Middle frontal gyrus (tissue), 1 donor: Measurements from ENCODE around the gene DHX29.

ENCODE experiments used
- DNase-seq: peaks from one replicate; pipeline ENCODE4 v3.0.0-alpha.2; 2015; ENCODE audit warnings: low spot score; ENCODE audit errors: extremely low spot score

DHX29 gene

GRCh38 chr5:55232985-55233928 is 74.2 kb downstream of the DHX29 start, which contains the start of gene CCNO:
Gene CCNO, minus strand, starts transcription at chr5:55233608. Its CDS starts 85 bp downstream, at chr5:55233523.
- DNase-seq = no peak

DNA sequence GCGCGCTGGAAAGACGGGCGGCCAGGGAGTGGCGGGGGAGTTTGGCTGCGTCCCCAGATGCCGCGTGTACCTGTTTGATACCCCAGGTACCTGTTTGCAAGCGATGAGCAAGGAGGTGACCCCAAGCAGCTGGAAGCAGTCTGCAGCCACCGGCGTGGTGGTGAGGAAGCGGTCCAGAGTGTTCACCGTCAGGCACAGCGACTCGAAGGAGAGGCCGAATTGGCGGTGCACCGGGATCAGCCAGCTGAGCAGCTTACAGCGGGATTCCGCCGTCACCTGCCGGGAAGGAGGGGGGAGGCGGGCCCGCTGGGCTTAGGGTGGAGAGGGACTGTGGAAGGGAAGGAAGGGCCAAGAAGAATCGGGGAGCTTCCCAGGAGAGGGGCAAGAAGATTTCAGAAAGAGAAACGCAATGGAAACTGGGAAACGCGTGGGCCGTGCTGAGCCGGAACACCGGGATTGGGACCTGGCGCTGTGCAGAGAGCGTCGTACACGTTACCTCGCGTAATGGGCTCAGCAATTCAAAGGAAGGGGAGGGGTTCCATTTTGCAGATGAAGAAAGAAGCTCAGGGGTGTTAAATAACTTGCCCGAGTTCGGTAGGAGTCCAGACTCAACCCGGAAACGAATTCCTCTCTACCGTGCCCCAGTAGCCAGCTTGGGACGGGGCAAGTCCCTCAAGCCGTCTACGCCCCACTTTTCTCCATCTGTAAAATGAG is 75.1 kb downstream of the DHX29 start:
- no peak for DNase-seq

DNA sequence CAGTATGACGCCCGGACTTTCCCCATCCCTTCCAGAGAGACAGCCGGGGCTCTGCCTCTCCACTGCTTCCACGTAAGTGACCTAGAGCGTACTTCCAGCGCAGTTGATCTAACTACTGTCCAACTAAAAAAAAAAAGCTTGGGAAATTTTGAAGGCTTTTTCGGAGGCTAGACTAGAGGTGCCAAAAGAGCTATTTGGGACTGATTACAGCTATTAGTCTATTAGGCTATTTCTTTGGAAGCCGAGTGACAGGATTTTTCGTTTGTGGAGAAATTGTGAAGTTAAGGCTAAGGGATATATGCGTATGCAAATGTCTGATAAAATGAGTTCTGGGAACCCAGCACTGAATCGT is 75.6 kb downstream of the DHX29 start:
- DNase-seq = no peak

DNA sequence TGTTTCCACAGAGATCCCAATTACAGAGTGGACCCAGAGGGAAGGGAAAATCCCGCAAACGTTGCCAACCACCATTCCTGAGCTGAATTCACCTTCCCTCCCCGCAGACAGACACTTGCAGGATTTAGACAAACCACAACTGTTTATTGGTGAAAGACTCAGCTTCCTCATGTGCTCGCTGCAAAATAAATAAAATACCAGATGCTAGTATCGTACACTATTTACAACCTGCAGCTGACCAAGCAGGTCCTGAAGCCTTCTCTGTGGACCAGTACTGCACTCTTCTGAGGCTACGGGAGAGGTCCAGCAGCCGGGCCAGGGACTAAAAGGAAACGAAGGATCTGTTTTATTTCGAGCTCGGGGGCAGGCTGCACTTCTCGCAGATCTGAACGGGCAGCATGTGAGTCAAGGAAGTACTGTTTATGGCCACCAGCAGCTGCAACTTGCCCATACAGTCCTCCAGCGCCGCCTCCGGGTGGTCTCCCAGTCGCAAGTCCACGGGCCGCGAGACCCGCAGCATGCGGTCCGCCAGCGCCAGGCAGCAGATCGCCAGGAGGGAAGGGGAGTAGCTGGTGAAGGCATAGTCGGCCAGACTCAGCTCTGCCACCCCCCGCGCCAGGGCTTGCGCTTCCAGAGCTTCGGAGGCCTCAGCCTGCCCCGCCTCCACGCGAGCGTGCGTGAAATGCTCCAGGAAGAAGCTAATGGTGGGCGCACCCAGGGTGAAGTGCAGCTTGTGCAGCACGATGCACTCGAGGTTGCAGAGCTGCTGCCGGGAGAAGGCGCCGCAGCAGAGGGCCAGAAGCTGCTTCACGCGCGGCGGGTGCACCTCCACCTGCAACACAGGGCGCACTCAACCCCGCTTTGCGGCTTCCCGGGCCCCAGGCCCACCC is 76.2 kb downstream of the DHX29 start:
- DNase-seq = no peak

DNA sequence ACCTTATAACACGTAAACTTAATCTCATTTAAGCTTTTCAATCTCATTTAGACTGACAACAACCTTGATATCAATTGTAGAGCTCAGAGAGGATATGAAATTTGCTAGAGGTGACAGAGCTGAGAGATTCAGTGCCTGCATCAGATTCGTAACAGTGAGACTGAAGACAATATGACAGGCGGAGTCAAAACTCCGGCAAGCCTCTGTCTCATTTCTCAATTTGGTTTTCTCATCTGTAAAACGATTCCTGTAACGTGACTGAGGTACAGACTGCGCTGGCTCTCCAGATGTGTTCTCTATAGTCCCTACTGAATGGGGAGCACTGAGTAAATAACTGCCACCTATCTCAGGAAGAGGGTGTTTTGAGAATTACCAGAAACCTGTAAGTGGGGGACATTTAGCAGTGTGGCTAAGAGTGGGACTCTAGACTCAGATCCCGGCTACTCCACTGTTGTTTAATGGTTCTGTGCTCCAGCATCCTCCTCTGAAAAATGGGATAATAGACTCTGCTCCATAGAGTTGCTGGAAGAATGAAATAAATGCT is 77.3 kb downstream of the DHX29 start:
- no peak for DNase-seq

DNA sequence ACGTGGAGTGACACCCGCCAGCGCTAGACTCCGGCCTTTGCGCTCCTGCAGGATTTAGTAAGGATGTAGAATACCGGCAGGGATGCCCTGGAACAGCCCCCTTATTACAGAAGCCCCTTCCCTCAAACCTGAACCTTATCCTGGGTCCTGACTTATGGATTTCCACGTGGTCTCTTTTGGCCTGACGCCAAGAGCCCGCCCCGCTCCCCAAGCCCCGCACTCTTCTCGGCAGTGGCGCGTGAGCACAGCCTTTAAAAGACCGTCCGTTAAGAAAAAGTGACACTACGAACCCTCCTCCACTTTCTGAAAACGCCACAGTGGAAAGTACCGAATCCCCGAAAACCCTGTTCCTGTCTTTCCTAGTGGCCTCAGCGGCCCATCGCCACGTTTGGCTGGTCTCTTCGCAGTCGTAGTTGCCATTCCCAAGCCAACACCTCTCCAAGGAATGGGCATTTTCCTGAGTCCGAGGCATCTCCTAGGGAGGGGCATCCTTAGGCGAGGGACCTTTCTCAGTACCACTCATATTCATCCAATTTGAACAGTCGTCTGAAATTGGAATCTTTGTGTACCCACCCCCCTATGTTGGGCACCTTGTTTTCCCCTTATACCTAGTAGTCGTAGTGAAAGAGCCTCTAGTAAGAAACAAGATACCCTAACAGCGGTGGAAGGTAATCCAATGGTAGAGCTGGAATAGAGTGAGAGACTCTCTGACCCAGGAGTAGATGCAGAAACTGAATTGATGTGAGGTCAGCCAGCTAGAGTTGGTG is 79.6 kb downstream of the DHX29 start:
- no peak for DNase-seq

GRCh38 chr5:55226934-55227663 is 80.4 kb downstream of the DHX29 start, which contains the start of gene MCIDAS:
Gene MCIDAS, minus strand, starts transcription at chr5:55227315. Its CDS starts 177 bp downstream, at chr5:55227138.
- DNase-seq = no peak

DNA sequence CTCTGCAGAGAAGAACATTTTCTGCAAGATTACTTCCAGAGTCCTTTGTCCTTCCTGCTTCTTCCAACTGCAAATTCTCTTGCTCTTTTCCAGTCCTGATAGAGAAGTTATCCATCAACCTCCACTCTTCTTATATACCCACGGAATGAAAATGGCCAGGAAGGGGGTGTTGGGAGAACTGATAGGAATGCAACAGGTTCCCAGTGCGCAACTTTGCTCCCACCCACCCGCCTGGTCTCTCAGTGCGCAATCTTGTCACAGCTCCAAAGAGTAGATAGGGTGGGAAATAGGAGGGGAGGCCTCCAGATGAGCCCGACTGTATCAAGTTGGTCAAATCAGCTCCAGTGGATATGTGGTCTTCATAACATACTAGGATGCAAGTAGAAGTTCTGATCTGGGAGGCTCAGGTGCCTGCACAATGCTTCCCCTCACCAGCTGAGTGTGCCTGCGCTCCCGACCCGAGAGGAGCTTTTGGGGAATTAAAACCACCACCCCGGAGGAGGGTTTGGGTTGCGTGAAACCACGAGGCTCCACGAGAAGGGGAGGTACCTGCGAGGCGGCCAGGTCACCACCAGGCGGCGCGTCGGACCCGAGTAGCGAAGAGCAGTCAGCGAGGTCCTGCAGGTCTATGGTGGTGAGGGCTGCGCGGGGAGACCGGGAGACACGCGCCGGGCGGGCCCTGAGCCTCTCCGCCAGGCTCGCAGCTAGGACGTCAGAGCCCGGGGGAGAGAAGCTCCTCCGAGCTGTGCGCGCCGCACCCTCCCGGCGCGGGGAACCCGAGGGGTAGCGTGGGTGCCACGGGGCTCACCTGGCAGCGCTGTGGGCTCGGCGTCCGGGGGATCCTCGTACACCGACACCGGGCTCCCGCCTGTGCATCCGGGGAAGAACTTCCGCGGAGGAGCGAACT is 81.2 kb downstream of the DHX29 start:
- no peak for DNase-seq

GRCh38 chr5:55225346-55225745 is 82.1 kb downstream of the DHX29 start:
- no peak for DNase-seq

GRCh38 chr5:55223812-55224240 is 83.7 kb downstream of the DHX29 start:
- DNase-seq = no peak

DNA sequence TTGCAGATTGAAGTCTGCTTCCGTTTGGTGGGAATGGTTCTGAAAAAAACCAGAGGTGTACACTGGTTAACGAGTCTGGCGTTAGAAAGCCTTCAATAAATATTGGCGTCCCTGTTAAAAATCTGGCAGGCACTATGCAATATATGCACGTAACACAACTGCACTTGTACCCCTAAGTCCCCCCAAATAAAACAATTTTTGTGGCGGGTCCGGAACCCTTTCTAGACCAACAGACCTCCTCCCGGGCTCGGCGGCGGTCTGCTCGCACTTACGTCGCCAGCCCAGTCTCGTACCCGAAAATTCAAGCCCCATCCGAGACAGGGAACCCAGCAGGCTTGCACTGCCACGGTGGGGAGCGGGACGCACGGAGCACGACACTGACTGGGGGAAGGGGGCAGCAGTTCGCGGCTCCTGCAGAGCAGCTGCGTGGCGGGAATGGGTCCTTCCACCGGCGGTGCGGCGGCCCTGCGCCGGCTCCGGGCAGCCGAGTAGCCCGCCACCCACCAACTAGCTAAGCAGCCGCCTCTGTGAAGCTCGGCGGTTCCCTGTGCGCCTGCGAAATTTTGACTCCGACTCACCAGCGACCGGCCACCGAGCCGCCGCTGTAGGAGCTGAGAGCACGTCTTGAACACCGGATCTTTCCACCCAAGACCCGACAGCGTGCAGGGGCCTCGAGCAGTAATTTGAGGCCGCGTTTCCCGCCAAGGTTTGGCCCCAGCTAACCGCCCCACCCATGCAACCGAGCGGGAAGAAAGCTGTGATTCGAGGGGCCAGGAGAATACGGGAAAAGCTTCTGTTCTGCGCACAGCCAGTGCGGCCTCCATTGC is 84.3 kb downstream of the DHX29 start:
- DNase-seq = no peak

GRCh38 chr5:55222092-55222984 is 85.2 kb downstream of the DHX29 start:
- no peak for DNase-seq

DNA sequence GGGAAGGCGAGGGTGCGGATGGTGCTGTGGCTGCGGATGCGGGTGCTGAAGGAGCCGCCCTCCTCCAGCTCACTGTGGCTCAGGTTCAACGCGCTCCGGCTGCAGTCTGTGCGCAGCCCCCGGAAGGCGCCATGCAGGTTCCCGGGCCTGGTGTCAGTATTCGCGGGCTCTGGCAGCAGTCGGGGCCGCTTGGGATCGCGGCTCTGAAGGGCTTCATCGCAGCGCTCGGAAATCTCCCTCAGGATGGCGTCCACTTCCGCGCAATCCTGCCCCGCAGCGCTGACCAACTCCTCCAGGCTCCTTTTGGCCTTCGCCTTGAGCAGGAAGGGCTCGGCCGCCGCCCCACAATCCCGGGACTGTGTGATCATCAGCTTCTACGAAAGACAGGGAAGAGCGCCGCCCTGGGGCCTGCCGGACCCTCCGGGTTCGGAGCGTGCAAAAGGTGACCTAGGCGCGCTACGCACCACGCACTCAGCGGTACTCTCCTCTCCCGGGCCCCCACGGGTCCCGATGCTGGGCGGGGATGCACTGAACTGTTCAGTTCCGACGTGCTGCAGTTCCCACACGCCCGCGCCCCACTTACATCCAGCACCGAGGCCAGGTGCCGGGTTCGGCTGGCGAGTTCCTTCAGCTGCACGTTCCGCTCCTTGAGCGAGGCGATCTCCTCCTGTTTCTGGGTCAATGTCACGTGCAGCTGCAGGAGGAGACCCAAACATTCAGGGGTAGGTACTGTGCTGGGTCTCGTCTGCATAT is 86.9 kb downstream of the DHX29 start:
- DNase-seq = no peak

DNA sequence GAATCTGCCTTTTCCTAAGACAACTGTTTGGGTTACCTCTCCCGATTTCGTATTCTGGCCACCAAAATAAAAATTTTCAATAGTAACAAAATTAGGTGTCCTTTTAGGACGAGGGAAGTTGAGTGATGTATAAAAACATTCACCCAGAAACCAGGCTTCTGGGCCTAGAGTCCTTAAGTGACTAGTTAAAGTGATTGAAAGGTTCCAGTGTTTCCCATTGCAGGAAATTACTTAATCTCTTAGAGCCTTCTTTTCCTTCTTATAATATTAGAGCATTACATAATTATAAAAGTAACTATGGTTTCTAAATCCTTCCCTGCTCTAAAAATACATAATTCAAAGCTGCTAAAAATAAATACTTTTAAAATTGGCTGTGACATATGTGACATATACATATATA is 87.7 kb downstream of the DHX29 start:
- DNase-seq = no peak

GRCh38 chr5:55218967-55219366 is 88.5 kb downstream of the DHX29 start:
- DNase-seq = no peak
